ENCODE data around the gene NSUN4.

The NSUN4 gene

DNA sequence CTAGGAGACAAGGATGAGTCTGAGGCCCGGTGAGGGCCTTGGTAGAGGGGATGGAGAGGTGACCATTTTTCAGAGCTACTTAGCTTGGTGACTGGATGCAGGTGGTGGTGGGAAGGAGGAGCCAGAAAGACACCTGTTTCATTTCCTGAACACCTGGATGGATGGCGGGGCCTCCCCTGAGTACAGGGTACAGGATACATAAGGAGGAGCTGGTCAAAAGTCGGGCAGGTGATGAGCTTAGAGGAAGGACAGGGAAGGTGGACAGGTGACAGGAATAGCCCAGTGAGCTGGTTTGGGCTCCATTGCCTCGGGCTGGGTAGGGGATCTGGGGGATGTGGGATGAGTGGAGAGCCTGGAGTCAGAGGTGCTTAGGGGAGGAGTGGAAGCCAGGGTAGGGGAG, 59.8 kb downstream of the NSUN4 start:
- no peak for DNase-seq (ENCODE audit: low read depth, low spot score)
- H3K36me3 ChIP-seq (ENCODE audit: insufficient read depth, low read length): no peaks in the 10 kb centered on the region
- no peak overlapping the region for H3K27ac ChIP-seq
- no peak overlapping the region for H3K9ac ChIP-seq (ENCODE audit: insufficient read length)
- H3K4me3 ChIP-seq: no peak overlapping the region
- TF ChIP-seq EZH2 (IDR thresholded peaks at IDR 0.05): no peak
- no peak for TF ChIP-seq FOXP2 (optimal IDR thresholded peaks at IDR 0.05; ENCODE audit: control extremely low read depth, extremely low read length, insufficient read depth)
- no peak for TF ChIP-seq POLR2AphosphoS5 (IDR thresholded peaks at IDR 0.05; ENCODE audit: borderline replicate concordance, low read depth, low read length)
- no peaks in the 10 kb centered on the region for H3K9me3 ChIP-seq (ENCODE audit: low read depth, low read length)

DNA sequence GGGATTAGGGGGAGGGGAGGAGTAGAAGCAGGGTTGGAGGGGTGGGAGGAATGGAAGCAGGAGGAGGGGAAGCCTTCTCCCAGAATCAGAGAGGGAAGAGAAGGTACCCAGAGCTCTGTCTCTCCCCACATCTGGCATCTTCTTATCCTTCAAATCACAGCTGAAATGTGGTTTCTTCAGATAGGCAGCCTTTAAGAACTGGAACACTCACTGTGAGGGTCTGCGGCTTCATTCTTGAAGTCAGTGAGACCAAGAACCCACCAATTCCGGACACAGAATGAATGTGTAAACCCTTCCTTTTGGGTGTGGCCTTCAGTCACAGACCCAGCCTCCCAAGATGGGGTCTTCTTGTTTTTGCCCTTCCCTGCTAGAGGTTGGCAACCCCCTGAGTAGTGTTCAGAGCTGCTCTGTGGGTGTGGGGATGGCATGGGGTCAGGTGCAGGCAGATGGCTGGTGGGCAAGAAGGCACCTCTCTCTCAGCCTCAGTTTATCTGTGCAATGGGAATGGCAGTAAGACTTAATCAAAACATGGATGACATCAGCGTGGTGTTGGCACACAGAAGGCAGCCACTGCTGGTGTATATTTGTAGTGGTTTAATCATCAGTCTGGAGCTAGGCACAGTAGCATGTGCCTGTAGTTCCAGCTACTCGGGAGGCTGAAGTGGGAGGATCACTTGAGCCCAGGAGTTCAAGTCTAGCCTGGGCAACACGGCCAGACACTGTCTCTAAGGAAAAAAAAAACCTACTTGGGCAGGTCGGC, 60.7 kb downstream of the NSUN4 start:
- Histone ChIP-seq H3K4me3 (no peak overlapping the region), H3K9ac (ENCODE audit: insufficient read length) (no peak overlapping the region), H3K27ac (no peak overlapping the region), H3K36me3 (ENCODE audit: insufficient read depth, low read length) (no peaks in the 10 kb centered on the region), H3K9me3 (ENCODE audit: low read depth, low read length) (no peaks in the 10 kb centered on the region)
- no peak for DNase-seq (ENCODE audit: low read depth, low spot score)
- TF ChIP-seq EZH2 (IDR thresholded peaks at IDR 0.05) (no peak), FOXP2 (optimal IDR thresholded peaks at IDR 0.05; ENCODE audit: control extremely low read depth, extremely low read length, insufficient read depth) (no peak), POLR2AphosphoS5 (IDR thresholded peaks at IDR 0.05; ENCODE audit: borderline replicate concordance, low read depth, low read length) (no peak)

DNA sequence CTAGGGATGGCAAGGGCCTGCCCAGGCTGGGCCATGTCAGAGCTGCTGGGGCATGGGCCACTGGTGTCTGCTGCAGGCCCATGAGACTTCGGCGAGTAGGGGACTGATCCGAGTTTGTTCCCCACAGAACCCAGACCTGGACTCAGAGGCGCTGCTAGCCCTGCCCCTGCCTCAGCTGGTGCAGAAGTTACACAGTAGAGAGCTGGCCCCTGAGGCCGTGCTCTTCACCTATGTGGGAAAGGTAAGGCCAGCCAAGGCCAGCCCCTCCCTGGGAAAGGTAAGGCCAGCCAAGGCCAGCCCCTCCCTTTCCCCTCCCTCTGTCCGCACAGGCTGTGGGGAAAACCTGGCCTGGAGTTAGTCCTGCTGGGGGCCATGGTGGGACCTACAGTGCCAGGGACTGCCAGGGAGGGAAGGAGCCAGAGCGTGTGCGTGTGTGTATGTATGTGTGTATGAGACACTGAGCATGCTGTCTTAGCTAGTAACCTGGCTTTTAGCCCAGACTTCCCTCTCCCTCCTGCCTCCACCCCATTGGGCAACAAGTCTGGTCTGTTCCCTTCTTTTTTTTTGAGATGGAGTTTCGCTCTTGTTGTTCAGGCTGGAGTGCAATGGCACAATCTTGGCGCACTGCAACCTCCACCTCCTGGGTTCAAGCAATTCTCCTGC, 61.5 kb downstream of the NSUN4 start:
- TF ChIP-seq POLR2AphosphoS5 (IDR thresholded peaks at IDR 0.05; ENCODE audit: borderline replicate concordance, low read depth, low read length): no peak
- TF ChIP-seq FOXP2 (optimal IDR thresholded peaks at IDR 0.05; ENCODE audit: control extremely low read depth, extremely low read length, insufficient read depth): no peak
- TF ChIP-seq EZH2 (IDR thresholded peaks at IDR 0.05): no peak
- Histone ChIP-seq H3K9ac (ENCODE audit: insufficient read length) (no peak overlapping the region), H3K36me3 (ENCODE audit: insufficient read depth, low read length) (no peaks in the 10 kb centered on the region), H3K9me3 (ENCODE audit: low read depth, low read length) (no peaks in the 10 kb centered on the region), H3K4me3 (no peak overlapping the region), H3K27ac (no peak overlapping the region)
- DNase-seq (ENCODE audit: low read depth, low spot score): no peak

DNA sequence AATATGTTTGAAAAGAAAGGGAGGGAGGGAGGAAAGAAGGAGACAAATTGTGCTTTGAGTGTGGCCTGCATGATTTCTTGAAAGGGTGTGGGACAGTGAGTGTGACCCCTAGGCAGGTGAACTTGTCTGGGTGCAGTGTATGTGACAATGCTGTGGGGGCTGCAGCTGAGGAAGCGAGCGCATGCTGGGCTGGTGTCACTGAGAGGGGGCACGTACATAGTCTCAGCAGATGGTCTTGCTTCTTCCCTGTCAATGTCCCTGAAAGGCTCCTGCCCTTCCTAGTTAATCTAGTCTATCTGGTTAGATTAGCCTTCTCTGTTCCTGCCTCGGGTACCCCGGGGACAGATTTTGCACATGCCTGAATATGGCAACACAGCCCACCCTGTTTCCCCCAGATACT, 63.3 kb downstream of the NSUN4 start:
- no peak overlapping the region for H3K9ac ChIP-seq (ENCODE audit: insufficient read length)
- H3K27ac ChIP-seq: no peak overlapping the region
- H3K9me3 ChIP-seq (ENCODE audit: low read depth, low read length): no peaks in the 10 kb centered on the region
- no peak overlapping the region for H3K4me3 ChIP-seq
- DNase-seq (ENCODE audit: low read depth, low spot score): no peak
- no peaks in the 10 kb centered on the region for H3K36me3 ChIP-seq (ENCODE audit: insufficient read depth, low read length)
- TF ChIP-seq FOXP2 (optimal IDR thresholded peaks at IDR 0.05; ENCODE audit: control extremely low read depth, extremely low read length, insufficient read depth) (no peak), EZH2 (IDR thresholded peaks at IDR 0.05) (no peak), POLR2AphosphoS5 (IDR thresholded peaks at IDR 0.05; ENCODE audit: borderline replicate concordance, low read depth, low read length) (no peak)

DNA sequence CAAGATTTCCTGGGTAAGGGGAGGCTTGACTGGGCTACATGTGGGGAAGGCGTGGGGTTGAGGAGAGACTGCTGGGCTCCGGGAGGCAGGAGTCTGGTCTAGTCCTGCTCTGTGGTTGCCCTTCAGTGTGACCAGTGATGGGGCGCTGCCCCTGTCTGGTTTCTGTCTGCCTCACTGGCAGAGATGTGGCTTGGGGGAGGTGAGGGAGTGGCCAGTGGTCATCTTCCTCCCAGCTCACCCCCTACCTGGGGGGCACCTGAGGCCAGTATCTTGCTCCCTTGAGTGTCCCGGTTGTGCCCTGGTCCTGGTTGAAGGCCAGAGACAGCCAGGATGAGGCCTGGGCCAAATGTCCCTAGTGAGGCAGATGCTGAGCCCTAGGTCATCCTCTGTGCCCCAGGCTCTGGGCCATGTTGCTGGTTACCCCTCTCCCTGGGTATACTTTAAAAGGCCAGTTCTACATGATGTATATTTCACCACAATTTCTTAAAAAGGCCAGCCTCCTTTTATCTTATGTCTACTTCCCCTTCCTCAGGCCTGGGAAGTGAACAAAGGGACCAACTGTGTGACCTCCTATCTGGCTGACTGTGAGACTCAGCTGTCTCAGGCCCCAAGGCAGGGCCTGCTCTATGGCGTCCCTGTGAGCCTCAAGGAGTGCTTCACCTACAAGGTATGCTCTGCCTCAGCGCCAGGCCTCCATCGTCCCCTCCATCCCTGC, 64.0 kb downstream of the NSUN4 start:
- Histone ChIP-seq H3K4me3 (no peak overlapping the region), H3K27ac (no peak overlapping the region), H3K9me3 (ENCODE audit: low read depth, low read length) (no peaks in the 10 kb centered on the region), H3K9ac (ENCODE audit: insufficient read length) (no peak overlapping the region), H3K36me3 (ENCODE audit: insufficient read depth, low read length) (no peaks in the 10 kb centered on the region)
- TF ChIP-seq FOXP2 (optimal IDR thresholded peaks at IDR 0.05; ENCODE audit: control extremely low read depth, extremely low read length, insufficient read depth) (no peak), POLR2AphosphoS5 (IDR thresholded peaks at IDR 0.05; ENCODE audit: borderline replicate concordance, low read depth, low read length) (no peak)
- DNase-seq (ENCODE audit: low read depth, low spot score): no peak

DNA sequence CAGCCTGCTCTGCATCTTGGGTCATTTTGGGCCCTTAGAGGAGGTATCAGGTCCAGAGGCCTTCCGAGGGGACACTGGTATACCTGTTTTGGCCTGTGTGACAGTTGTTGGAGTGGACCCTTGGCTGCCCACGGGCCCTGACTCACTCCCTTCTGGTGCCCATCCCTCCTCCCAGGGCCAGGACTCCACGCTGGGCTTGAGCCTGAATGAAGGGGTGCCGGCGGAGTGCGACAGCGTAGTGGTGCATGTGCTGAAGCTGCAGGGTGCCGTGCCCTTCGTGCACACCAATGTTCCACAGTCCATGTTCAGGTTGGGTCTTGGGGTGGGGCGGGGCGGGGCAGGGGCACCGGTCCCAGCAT, 64.6 kb downstream of the NSUN4 start:
- TF ChIP-seq FOXP2 (optimal IDR thresholded peaks at IDR 0.05; ENCODE audit: control extremely low read depth, extremely low read length, insufficient read depth): no peak
- TF ChIP-seq EZH2 (IDR thresholded peaks at IDR 0.05): no peak
- TF ChIP-seq POLR2AphosphoS5 (IDR thresholded peaks at IDR 0.05; ENCODE audit: borderline replicate concordance, low read depth, low read length): no peak
- Histone ChIP-seq H3K9ac (ENCODE audit: insufficient read length) (no peak overlapping the region), H3K36me3 (ENCODE audit: insufficient read depth, low read length) (no peaks in the 10 kb centered on the region)

DNA sequence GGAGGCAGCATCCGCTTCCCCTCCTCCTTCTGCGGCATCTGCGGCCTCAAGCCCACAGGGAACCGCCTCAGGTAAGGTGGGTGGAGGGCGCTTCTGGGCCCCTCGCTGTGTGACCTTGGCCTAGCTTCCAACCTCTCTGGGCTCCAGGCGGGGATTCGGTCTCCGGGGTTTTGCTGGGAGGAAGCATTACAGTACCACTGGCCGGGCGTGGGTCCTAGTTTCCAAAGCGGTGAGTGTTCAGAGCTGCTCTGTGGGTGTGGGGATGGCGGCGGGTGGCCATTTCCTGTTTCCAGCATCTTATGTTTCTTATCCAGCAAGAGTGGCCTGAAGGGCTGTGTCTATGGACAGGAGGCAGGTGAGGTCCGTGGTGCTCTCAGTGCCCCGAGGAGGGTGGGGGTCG, 65.1 kb downstream of the NSUN4 start:
- Histone ChIP-seq H3K9ac (ENCODE audit: insufficient read length) (no peak overlapping the region), H3K27ac (no peak overlapping the region), H3K36me3 (ENCODE audit: insufficient read depth, low read length) (no peaks in the 10 kb centered on the region), H3K9me3 (ENCODE audit: low read depth, low read length) (no peaks in the 10 kb centered on the region), H3K4me3 (no peak overlapping the region)
- DNase-seq (ENCODE audit: low read depth, low spot score): no peak
- TF ChIP-seq POLR2AphosphoS5 (IDR thresholded peaks at IDR 0.05; ENCODE audit: borderline replicate concordance, low read depth, low read length) (no peak), FOXP2 (optimal IDR thresholded peaks at IDR 0.05; ENCODE audit: control extremely low read depth, extremely low read length, insufficient read depth) (no peak), EZH2 (IDR thresholded peaks at IDR 0.05) (no peak)

More for the DNA sequence above, 64.6 kb downstream of the NSUN4 start:
- no peak overlapping the region for H3K27ac ChIP-seq
- no peaks in the 10 kb centered on the region for H3K9me3 ChIP-seq (ENCODE audit: low read depth, low read length)
- DNase-seq (ENCODE audit: low read depth, low spot score): no peak
- no peak overlapping the region for H3K4me3 ChIP-seq

DNA sequence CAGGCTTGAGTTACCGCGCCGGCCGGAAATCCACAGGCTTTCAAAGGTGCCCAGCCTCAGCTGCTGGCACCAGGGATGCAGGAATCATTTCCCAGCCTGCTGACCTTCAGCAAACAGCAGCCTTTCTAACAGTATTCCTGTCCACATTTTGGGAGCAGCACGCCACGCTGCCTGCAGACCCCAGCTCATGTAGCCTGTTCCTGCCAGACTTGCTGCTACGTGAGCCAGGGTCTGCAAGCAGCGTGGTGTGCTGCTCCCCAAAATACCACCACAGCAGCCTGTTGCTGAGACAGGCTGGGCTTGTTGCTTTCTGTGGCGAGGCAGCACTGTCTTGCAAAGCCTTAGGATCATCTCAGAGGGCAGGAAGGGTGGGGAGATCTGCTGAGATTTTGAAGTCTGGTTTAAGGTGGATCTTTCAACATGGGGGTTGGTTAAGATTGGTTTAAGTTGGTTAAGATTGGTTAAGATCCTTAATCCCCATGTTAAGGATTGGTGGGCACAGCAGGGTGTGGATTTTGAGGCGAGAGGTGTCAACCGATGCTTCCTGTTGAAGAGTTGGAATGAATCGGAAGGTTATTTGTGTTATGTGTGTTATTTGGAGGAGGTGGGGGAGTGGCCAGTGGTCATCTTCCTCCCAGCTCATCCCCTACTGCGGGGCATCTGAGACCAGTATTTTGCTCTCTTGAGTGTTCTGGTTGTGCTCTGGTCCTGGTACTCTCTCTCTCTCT, 66.4 kb downstream of the NSUN4 start:
- TF ChIP-seq EZH2 (IDR thresholded peaks at IDR 0.05) (no peak), FOXP2 (optimal IDR thresholded peaks at IDR 0.05; ENCODE audit: control extremely low read depth, extremely low read length, insufficient read depth) (no peak), POLR2AphosphoS5 (IDR thresholded peaks at IDR 0.05; ENCODE audit: borderline replicate concordance, low read depth, low read length) (no peak)
- Histone ChIP-seq H3K9ac (ENCODE audit: insufficient read length) (no peak overlapping the region), H3K9me3 (ENCODE audit: low read depth, low read length) (no peaks in the 10 kb centered on the region), H3K4me3 (no peak overlapping the region), H3K27ac (no peak overlapping the region), H3K36me3 (ENCODE audit: insufficient read depth, low read length) (no peaks in the 10 kb centered on the region)
- no peak for DNase-seq (ENCODE audit: low read depth, low spot score)
